Naive thymus-derived CD4-positive, alpha-beta T cell (primary cell): Measurements from ENCODE around the gene AGAP1. TPM values are rescaled to one million over a fixed set of nuclear protein-coding genes. Genes with fewer than 3 reads are reported as not detected.
A peak's percentile ranks its signal among the peaks of the same experiment; 100 is the strongest.

Experiments used
- ATAC-seq: fragments of 150-1000 bp; cut with Tn5 transposase; 2 replicates; pipeline ENCODE4 v1.10.0; 2021; ENCODE audit warnings: mild to moderate bottlenecking, moderate library complexity
- CTCF ChIA-PET: fragments of 350-600 bp; sonication (Branson Sonifier 250); formaldehyde crosslinking; loops from one replicate; lab custom pipeline; 2021; ENCODE audit warnings: antibody characterized with exemption; lab: Charles Lee
- POLR2A ChIA-PET: fragments of 350-600 bp; sonication (Branson Sonifier 250); formaldehyde crosslinking; loops from one replicate; lab custom pipeline; 2021; ENCODE audit warnings: antibody characterized with exemption, inconsistent platforms; lab: Charles Lee
- DNase-seq, 9 donors: peaks; one replicate each; pipeline versions ENCODE4 v3.0.0 to v3.0.0-alpha.2; 2020 to 2022; ENCODE audit warnings: mixed read lengths in 1 of 9
- H3K27ac ChIP-seq: one replicate; pipeline ENCODE4 v1.7.0; 2013; ENCODE audit warnings: mild to moderate bottlenecking, low read depth, low read length, moderate library complexity
- H3K27me3 ChIP-seq, 2 donors: one replicate each; pipeline ENCODE4 v1.7.0; 2013; ENCODE audit warnings: low read length in 2 of 2, mild to moderate bottlenecking in 2 of 2, moderate library complexity in 2 of 2; ENCODE audit not compliant: control insufficient read depth in 2 of 2, insufficient read depth in 2 of 2
- H3K36me3 ChIP-seq, 3 experiments: 1 replicate in 2 of 3; 2 replicates in 1 of 3; pipeline ENCODE4 v1.7.0; 2013; ENCODE audit warnings: low read length in 3 of 3, mild to moderate bottlenecking in 3 of 3, moderate library complexity in 1 of 3; ENCODE audit not compliant: insufficient read depth in 3 of 3, control insufficient read depth in 2 of 3
- H3K4me1 ChIP-seq, 2 donors: one replicate each; pipeline ENCODE4 v1.7.0; 2013; ENCODE audit warnings: low read length in 2 of 2, mild to moderate bottlenecking in 2 of 2, moderate library complexity in 1 of 2; ENCODE audit not compliant: control insufficient read depth in 2 of 2, insufficient read depth in 2 of 2
- H3K4me3 ChIP-seq: 2 replicates; pipeline ENCODE4 v1.7.0; 2013; ENCODE audit warnings: mild to moderate bottlenecking, low read length
- H3K9me3 ChIP-seq, 3 experiments: 1 replicate in 2 of 3; 2 replicates in 1 of 3; pipeline ENCODE4 v1.7.0; 2013; ENCODE audit warnings: low read length in 3 of 3; ENCODE audit not compliant: control insufficient read depth in 2 of 3
- H3K27ac Mint-ChIP-seq, 9 donors: one replicate each; pipeline ENCODE4 v1.8.0; 2020 to 2022; ENCODE audit warnings: mixed read lengths in 9 of 9, mild to moderate bottlenecking in 8 of 9, moderate library complexity in 5 of 9, inconsistent platforms in 2 of 9
- H3K27me3 Mint-ChIP-seq, 5 donors: one replicate each; pipeline ENCODE4 v1.8.0; 2021 to 2022; ENCODE audit warnings: mixed read lengths in 5 of 5, mild to moderate bottlenecking in 1 of 5
- H3K36me3 Mint-ChIP-seq, 5 donors: one replicate each; pipeline ENCODE4 v1.8.0; 2020 to 2022; ENCODE audit warnings: mixed read lengths in 5 of 5, mild to moderate bottlenecking in 3 of 5, inconsistent platforms in 1 of 5
- H3K4me1 Mint-ChIP-seq, 7 donors: one replicate each; pipeline ENCODE4 v1.8.0; 2020 to 2022; ENCODE audit warnings: mixed read lengths in 7 of 7, mild to moderate bottlenecking in 3 of 7, inconsistent platforms in 1 of 7
- H3K4me3 Mint-ChIP-seq, 10 donors: one replicate each; pipeline ENCODE4 v1.8.0; 2020 to 2022; ENCODE audit warnings: mild to moderate bottlenecking in 10 of 10, mixed read lengths in 10 of 10, moderate library complexity in 6 of 10, inconsistent platforms in 2 of 10
- H3K9me3 Mint-ChIP-seq, 11 donors: one replicate each; pipeline ENCODE4 v1.8.0; 2020 to 2022; ENCODE audit warnings: mixed read lengths in 11 of 11, mild to moderate bottlenecking in 4 of 11, inconsistent platforms in 1 of 11, moderate library complexity in 1 of 11
- intact Hi-C, 2 donors: fragments of 100-400 bp; cut with micrococcal nuclease; formaldehyde crosslinking; loops; one replicate each; pipeline ENCODE4 v1.15.1; 2023
- polyA plus RNA-seq, 2 donors: library from polyadenylated mRNA; unstranded; fragments of 300-500 nt; fragmentation: Illumina TruSeq; gene quantifications; one replicate each; pipeline ENCODE4 v1.2.3, GENCODE V29; 2021
- total RNA-seq, 6 experiments: library from RNA in 5 of 6; stranded (reverse) in 5 of 6; gene quantifications; 1 replicate in 5 of 6; 2 replicates in 1 of 6; pipeline ENCODE4 v1.2.3 and lab custom pipeline; 2021 to 2026

Gene AGAP1
- total and polyA plus RNA-seq, 7 experiments from 2014 or later: 0.35 to 9.6 (median 0.85) TPM; not detected in 2

DNA sequence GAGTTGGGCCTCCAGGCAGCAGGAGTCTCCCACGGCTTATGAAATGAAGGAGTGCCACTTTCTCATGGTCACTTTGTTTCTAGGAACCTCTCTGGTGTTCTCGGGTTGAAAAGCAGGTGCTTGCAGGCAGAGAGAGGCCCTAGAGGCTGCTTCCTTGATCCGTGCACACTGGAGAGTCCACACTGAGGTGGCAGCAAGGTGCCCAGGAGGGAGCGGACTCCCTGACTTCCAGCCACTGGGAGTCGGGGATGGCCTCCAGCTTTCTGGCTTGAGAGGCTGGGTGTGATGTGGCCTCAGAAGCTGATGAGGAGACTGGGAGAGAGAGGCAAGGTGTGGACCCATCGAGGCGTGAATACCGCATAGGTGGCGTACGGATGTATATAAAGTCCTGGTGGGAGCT, 221.8 kb downstream of the AGAP1 start:
- Histone ChIP-seq H3K27me3 (no peaks in the 10 kb centered on the region), H3K9me3 (no peaks in the 10 kb centered on the region), H3K4me3 (no peak overlapping the region), H3K36me3 (no peaks in the 10 kb centered on the region), H3K4me1 (no peaks in the 10 kb centered on the region), H3K27ac (no peak overlapping the region)
- Mint-ChIP-seq H3K4me1 (peaks cover 0 to 1% (median 0%) of the 10 kb centered on the region in 7 donors), H3K27me3 (peaks cover 0 to 17% (median 0%) of the 10 kb centered on the region in 5 donors), H3K4me3 (no peak overlapping the region), H3K9me3 (no peaks in the 10 kb centered on the region), H3K27ac (no peak overlapping the region), H3K36me3 (no peaks in the 10 kb centered on the region)
- intact Hi-C loops: no loop called here
- ChIA-PET POLR2A (no interaction called here), CTCF (interaction anchor here (1.1 kb wide), 1 partner anchor 31 kb away, joined by 4 read pairs; no protein-coding TSS in a partner anchor)
- ATAC-seq: no peak
- DNase-seq: no peak

DNA sequence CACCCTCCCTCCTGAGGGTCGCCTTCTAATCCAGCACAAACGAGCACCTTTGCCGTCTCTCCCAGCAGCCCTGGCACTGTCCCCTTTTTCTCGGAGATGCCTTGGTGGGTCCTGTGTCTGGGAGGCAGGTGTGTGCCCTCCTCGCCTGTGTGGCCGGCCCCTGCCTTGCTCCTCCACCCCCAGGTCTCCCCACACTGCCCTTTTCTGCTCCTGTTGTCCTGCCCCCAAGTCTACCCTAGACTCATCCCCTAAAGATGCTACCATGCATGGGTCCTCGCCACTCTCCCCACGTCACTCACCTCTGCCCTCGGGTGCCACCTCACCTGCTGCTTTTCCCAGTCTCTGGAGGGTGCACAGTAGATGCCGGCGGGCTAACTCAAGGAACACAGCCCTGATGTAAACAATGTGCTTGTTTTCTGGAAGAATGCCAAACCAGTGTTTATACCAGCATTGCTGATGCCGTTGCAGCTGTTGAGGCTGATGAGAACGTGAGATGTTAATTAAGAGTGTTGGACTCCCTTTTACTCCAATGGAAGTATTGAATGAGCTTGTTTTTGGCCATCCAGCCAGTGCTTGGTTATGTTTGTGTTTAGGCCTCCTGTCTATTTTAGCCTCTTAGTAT, 223.1 kb downstream of the AGAP1 start:
- Mint-ChIP-seq H3K27ac (peak overlapping the region in 1 of 9 donors; percentile 41), H3K27me3 (peaks cover 0 to 17% (median 0%) of the 10 kb centered on the region in 5 donors), H3K4me1 (no peaks in the 10 kb centered on the region), H3K36me3 (no peaks in the 10 kb centered on the region), H3K9me3 (no peaks in the 10 kb centered on the region), H3K4me3 (no peak overlapping the region)
- Histone ChIP-seq H3K4me1 (no peaks in the 10 kb centered on the region), H3K27ac (no peak overlapping the region), H3K4me3 (no peak overlapping the region), H3K27me3 (no peaks in the 10 kb centered on the region), H3K9me3 (no peaks in the 10 kb centered on the region), H3K36me3 (no peaks in the 10 kb centered on the region)
- ATAC-seq (no peak), DNase-seq (no peak)
- ChIA-PET CTCF (no interaction called here), POLR2A (no interaction called here)
- intact Hi-C loops: no loop called here

DNA sequence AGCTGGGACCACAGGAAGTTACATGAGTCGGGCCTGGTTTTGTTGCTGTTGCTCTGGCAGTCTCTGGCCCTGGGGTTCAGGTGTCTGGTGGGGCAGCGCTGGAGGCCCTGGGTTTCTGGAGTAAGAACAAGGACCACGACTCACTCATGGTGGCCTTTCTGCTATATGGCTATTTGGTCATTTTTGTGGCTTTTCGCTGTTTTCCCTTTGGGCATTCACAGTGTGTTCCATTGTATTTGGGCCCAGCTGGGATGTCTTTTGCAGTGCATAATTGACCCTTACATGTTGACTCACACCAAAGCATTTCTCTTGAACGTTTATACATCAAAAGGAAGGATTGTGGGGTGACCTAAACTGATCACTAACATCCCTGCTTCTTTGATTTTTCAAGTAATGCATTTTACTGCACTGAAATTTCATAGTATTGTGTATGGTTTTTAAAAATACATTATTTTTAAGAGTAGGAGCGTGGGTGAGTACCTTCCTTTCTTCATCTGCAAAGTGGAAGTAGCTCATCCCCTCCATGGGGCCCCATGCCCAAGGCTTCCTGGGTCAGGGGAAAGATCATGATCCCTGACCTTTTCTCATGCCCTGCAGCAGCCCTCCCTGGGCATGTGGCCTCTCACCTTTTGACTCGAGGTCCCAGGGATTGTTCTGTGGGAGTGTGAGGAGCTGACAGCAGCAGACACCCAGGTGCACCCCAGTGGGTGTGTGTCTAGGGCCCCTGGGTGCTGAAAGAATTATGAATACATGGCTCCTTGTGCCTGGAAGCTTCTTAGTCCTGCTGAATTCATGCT, 225.5 kb downstream of the AGAP1 start:
- Histone ChIP-seq H3K9me3 (no peaks in the 10 kb centered on the region), H3K27me3 (no peaks in the 10 kb centered on the region), H3K4me1 (no peaks in the 10 kb centered on the region), H3K36me3 (no peaks in the 10 kb centered on the region), H3K4me3 (no peak overlapping the region), H3K27ac (no peak overlapping the region)
- H3K4me3 Mint-ChIP-seq: no peak overlapping the region
- no peaks in the 10 kb centered on the region for H3K9me3 Mint-ChIP-seq
- H3K27ac Mint-ChIP-seq: no peak overlapping the region
- DNase-seq: no peak
- POLR2A ChIA-PET: no interaction called here
- H3K27me3 Mint-ChIP-seq: peaks cover 0 to 22% (median 0%) of the 10 kb centered on the region in 5 donors
- H3K4me1 Mint-ChIP-seq: no peaks in the 10 kb centered on the region
- intact Hi-C loops: no loop called here
- no peak for ATAC-seq
- H3K36me3 Mint-ChIP-seq: no peaks in the 10 kb centered on the region
- CTCF ChIA-PET: no interaction called here

DNA sequence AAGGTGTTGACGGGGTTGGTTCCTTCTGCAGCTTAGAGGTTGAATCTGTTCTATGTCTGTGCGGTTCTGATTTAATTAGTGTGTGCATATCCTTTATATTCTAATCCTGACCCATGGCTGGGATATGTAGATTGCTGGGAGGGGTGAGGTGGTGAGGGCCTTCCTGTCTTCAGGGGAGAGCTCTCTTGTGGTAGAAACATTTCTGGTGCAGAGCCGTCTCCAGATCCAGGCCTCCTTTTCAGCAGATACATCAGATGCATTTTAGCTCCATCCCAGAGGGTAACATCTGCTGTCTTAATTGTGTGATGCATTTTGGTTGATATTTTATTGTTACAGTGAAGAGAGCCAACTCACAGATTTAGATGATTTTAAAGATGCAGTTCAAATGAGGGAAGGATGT, 227.8 kb downstream of the AGAP1 start:
- Mint-ChIP-seq H3K27me3 (peaks cover 0 to 5% (median 0%) of the 10 kb centered on the region in 5 donors), H3K36me3 (no peaks in the 10 kb centered on the region), H3K9me3 (peaks cover 0 to 2% (median 0%) of the 10 kb centered on the region in 11 donors), H3K4me1 (no peaks in the 10 kb centered on the region), H3K4me3 (no peak overlapping the region), H3K27ac (no peak overlapping the region)
- ATAC-seq: no peak
- Histone ChIP-seq H3K27me3 (no peaks in the 10 kb centered on the region), H3K4me3 (no peak overlapping the region), H3K36me3 (no peaks in the 10 kb centered on the region), H3K4me1 (no peaks in the 10 kb centered on the region), H3K9me3 (no peaks in the 10 kb centered on the region), H3K27ac (no peak overlapping the region)
- intact Hi-C loops: no loop called here
- ChIA-PET CTCF (no interaction called here), POLR2A (no interaction called here)
- no peak for DNase-seq

DNA sequence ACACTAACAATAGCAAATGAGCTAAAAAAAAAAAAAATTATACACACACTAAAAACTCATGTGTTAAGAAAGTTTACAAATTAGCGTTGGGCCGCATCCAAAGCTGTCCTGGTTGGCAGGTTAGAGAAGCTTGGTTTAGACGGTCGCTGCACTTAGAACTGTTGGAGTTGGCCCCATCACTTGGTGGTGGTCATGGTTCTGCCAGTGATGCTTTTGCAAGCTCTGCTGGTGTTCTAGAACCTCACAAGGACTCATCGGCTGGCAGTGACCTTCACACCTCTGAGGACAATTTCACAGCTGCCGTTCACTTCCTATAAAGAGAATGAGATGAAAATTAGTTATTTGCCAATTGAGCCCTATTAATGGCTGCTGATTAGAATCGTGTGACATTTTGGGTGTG, 229.0 kb downstream of the AGAP1 start:
- POLR2A ChIA-PET: no interaction called here
- no peaks in the 10 kb centered on the region for H3K9me3 ChIP-seq
- no peak overlapping the region for H3K4me3 Mint-ChIP-seq
- ATAC-seq: no peak
- no peak for DNase-seq
- no peak overlapping the region for H3K27ac ChIP-seq
- H3K27me3 ChIP-seq: no peaks in the 10 kb centered on the region
- H3K4me1 ChIP-seq: no peaks in the 10 kb centered on the region
- peaks cover 0 to 2% (median 0%) of the 10 kb centered on the region in 11 donors for H3K9me3 Mint-ChIP-seq
- intact Hi-C loops: no loop called here
- H3K27ac Mint-ChIP-seq: no peak overlapping the region
- no peaks in the 10 kb centered on the region for H3K36me3 Mint-ChIP-seq
- no peak overlapping the region for H3K4me3 ChIP-seq
- peaks cover 0 to 5% (median 0%) of the 10 kb centered on the region in 5 donors for H3K27me3 Mint-ChIP-seq
- no peaks in the 10 kb centered on the region for H3K36me3 ChIP-seq
- H3K4me1 Mint-ChIP-seq: no peaks in the 10 kb centered on the region
- CTCF ChIA-PET: no interaction called here

DNA sequence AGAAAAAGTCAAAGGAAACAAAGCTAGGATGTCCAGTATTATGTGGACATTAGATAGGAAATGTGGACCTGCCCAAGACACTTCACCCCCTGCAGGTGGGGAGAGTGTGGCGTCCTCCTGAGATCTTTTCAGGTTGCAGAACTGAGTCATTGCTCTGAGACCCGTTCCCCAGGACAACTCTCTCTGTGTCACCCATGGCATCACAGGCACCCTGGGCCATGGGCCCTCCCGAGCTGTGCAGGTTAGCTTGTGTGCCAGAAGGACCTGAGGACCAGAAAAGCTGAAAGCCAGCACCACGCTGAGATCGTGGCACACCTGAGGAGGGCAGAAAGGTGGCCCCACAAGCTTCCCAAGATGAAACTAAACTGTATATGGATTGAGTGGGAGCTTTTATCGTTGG, 229.5 kb downstream of the AGAP1 start:
- no peak overlapping the region for H3K4me3 ChIP-seq
- intact Hi-C loops: no loop called here
- H3K27me3 ChIP-seq: no peaks in the 10 kb centered on the region
- ChIA-PET CTCF (no interaction called here), POLR2A (no interaction called here)
- peaks cover 0 to 5% (median 0%) of the 10 kb centered on the region in 5 donors for H3K27me3 Mint-ChIP-seq
- H3K4me3 Mint-ChIP-seq: no peak overlapping the region
- H3K27ac Mint-ChIP-seq: no peak overlapping the region
- DNase-seq (no peak), ATAC-seq (no peak)
- H3K36me3 ChIP-seq: no peaks in the 10 kb centered on the region
- H3K27ac ChIP-seq: no peak overlapping the region
- H3K9me3 ChIP-seq: no peaks in the 10 kb centered on the region
- no peaks in the 10 kb centered on the region for H3K4me1 Mint-ChIP-seq
- no peaks in the 10 kb centered on the region for H3K36me3 Mint-ChIP-seq
- H3K4me1 ChIP-seq: no peaks in the 10 kb centered on the region
- peaks cover 0 to 2% (median 0%) of the 10 kb centered on the region in 11 donors for H3K9me3 Mint-ChIP-seq
